ENCODE data around the gene MGLL.
"Not testable (repeated sequence)": the region's sequence is repeated elsewhere in the genome, so short reads cannot be mapped to it uniquely, and the experiment has no call there.

The MGLL gene

GRCh38 chr3:127688416-127689265 lies 133.7 kb downstream of the MGLL start:
- no peak for DNase-seq

GRCh38 chr3:127688022-127688415 lies 134.3 kb downstream of the MGLL start:
- no peak for DNase-seq

- DNase-seq: no peak
These were observed 135.0 kb downstream of the MGLL start for GRCh38 chr3:127687228-127687737.

GRCh38 chr3:127686512-127686894 lies 135.8 kb downstream of the MGLL start:
- DNase-seq: no peak

GRCh38 chr3:127685708-127686511 lies 136.4 kb downstream of the MGLL start:
- no peak for DNase-seq

- DNase-seq: no peak
These were observed 137.2 kb downstream of the MGLL start for GRCh38 chr3:127684871-127685707.

- no peak for DNase-seq
These were observed 139.8 kb downstream of the MGLL start for GRCh38 chr3:127682561-127682960.

- DNase-seq: not testable (repeated sequence)
These were observed 140.2 kb downstream of the MGLL start for GRCh38 chr3:127682175-127682554.

- DNase-seq: no peak
These were observed 141.5 kb downstream of the MGLL start for GRCh38 chr3:127680798-127681221.

GRCh38 chr3:127680146-127680661 lies 142.1 kb downstream of the MGLL start:
- no peak for DNase-seq

- DNase-seq: no peak
These were observed 142.7 kb downstream of the MGLL start for GRCh38 chr3:127679534-127680145.

GRCh38 chr3:127678611-127679533 lies 143.4 kb downstream of the MGLL start:
- DNase-seq: no peak

- DNase-seq: no peak
These were observed 144.1 kb downstream of the MGLL start for GRCh38 chr3:127678315-127678599.

- DNase-seq: no peak
These were observed 144.6 kb downstream of the MGLL start for GRCh38 chr3:127677541-127678314.

- DNase-seq: no peak
These were observed 145.4 kb downstream of the MGLL start for GRCh38 chr3:127676921-127677351.

- no peak for DNase-seq
These were observed 145.9 kb downstream of the MGLL start for GRCh38 chr3:127676456-127676855.

GRCh38 chr3:127675651-127676391 lies 146.5 kb downstream of the MGLL start:
- no peak for DNase-seq

GRCh38 chr3:127674790-127675189 lies 147.5 kb downstream of the MGLL start:
- no peak for DNase-seq

GRCh38 chr3:127674101-127674721 lies 148.1 kb downstream of the MGLL start:
- DNase-seq: no peak
